ENCODE measurements around the gene ATOX1. TPM values are rescaled to one million over a fixed set of nuclear protein-coding genes. Genes with fewer than 3 reads are reported as not detected.

ATOX1 gene
- total and polyA plus RNA-seq, 2 donors (not counting 1 experiment from before 2014, with no cell fraction given) = 37.3 to 43.6 TPM

DNA sequence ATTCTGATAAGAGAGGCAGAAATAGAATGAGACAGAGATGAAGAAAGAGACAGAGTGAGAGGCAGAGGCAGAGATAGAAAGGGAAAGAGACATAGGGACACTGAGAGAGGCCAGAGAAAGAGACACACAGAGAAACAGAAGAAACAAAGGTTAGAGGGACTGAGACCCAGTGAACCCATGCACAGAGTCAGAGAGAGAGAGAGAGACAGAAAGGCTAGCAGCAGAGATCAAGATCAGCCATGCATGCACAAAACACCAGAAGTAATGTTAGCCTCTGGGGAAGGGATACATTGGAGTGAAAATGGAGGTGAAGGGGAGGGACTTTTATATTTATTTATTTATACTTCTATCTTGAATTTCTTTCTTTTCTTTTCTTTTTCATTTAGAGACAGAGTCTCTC lies 57.6 kb downstream of the ATOX1 start:
- Histone ChIP-seq H3K36me3 (replicated peaks in 1 of 2; ENCODE audit: control extremely low read depth in 1 of 2, control insufficient read depth in 1 of 2, extremely low read depth in 1 of 2, insufficient read depth in 2 of 2, low read length in 1 of 2) (no peaks in the 10 kb centered on the region), H3K4me3 (ENCODE audit: control extremely low read depth in 1 of 5, extremely low read depth in 1 of 5, insufficient read depth in 1 of 5, low read depth in 2 of 5, low read length in 4 of 5) (no peak overlapping the region), H3K27me3 (replicated peaks in 1 of 4; ENCODE audit: control extremely low read depth in 1 of 4, control insufficient read depth in 3 of 4, insufficient read depth in 4 of 4, low read length in 3 of 4) (no peaks in the 10 kb centered on the region), H3K27ac (ENCODE audit: low read length in 2 of 2) (no peak overlapping the region), H3K4me2 (replicated peaks; ENCODE audit: low read depth, low read length, poor library complexity, severe bottlenecking) (no peak overlapping the region), H3K4me1 (ENCODE audit: control insufficient read depth in 2 of 2, insufficient read depth in 2 of 2, low read length in 2 of 2) (peaks cover 0 to 4% of the 10 kb centered on the region in 2 donors), H3K9ac (ENCODE audit: low read length) (no peak overlapping the region), H4K20me1 (ENCODE audit: control insufficient read depth, insufficient read depth, low read length, poor library complexity, severe bottlenecking) (no peaks in the 10 kb centered on the region), H3K9me3 (ENCODE audit: control extremely low read depth in 1 of 3, control insufficient read depth in 2 of 3, insufficient read depth in 1 of 3, low read length in 2 of 3) (no peaks in the 10 kb centered on the region), H2AFZ (ENCODE audit: insufficient read depth, low read depth, low read length, poor library complexity, severe bottlenecking) (no peak overlapping the region), H3K79me2 (ENCODE audit: control insufficient read depth, insufficient read depth, low read length) (no peaks in the 10 kb centered on the region)
- no peak overlapping the region for H3K4me3 Mint-ChIP-seq
- POLR2A ChIA-PET = no interaction called here
- CTCF ChIA-PET = no interaction called here
- H3K27me3 Mint-ChIP-seq = no peaks in the 10 kb centered on the region
- intact Hi-C loops (cut with micrococcal nuclease) = no loop called here
- DNase-seq (no peak), ATAC-seq (ENCODE audit: low read depth) (no peak)
- H3K4me1 Mint-ChIP-seq = peaks cover 13% of the 10 kb centered on the region
- H3K27ac Mint-ChIP-seq = no peak overlapping the region
- TF ChIP-seq, protein P1, sequence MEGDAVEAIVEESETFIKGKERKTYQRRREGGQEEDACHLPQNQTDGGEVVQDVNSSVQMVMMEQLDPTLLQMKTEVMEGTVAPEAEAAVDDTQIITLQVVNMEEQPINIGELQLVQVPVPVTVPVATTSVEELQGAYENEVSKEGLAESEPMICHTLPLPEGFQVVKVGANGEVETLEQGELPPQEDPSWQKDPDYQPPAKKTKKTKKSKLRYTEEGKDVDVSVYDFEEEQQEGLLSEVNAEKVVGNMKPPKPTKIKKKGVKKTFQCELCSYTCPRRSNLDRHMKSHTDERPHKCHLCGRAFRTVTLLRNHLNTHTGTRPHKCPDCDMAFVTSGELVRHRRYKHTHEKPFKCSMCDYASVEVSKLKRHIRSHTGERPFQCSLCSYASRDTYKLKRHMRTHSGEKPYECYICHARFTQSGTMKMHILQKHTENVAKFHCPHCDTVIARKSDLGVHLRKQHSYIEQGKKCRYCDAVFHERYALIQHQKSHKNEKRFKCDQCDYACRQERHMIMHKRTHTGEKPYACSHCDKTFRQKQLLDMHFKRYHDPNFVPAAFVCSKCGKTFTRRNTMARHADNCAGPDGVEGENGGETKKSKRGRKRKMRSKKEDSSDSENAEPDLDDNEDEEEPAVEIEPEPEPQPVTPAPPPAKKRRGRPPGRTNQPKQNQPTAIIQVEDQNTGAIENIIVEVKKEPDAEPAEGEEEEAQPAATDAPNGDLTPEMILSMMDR (IDR thresholded peaks at IDR 0.05) = no peak
- TF ChIP-seq EZH2 (IDR thresholded peaks at IDR 0.05; ENCODE audit: borderline replicate concordance, insufficient read depth, low read depth, low read length, poor library complexity, severe bottlenecking) = no peak
- no peaks in the 10 kb centered on the region for H3K9me3 Mint-ChIP-seq (ENCODE audit: insufficient read depth)

DNA sequence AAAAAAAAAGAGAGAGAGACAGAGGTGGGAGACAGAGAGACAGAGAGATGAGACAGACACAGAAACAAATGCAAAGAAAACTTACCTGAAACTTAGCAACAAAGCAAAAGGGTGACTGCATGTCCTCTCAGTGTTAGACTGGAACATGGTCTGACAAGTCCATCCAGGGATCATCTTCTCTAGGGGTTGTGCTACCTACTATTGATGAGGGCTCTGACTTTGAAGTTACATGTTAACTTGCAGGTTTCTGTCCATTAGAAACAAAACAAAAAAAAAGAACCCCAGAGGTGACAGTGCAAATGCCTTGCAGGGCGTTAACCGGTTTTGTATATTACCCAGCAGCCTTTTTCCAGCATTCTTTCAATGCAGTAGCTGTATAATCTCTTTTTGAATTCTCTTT lies 58.1 kb downstream of the ATOX1 start:
- intact Hi-C loops (cut with micrococcal nuclease) = no loop called here

More for the DNA sequence above, 58.1 kb downstream of the ATOX1 start:
- no peaks in the 10 kb centered on the region for H3K79me2 ChIP-seq (ENCODE audit: control insufficient read depth, insufficient read depth, low read length)
- no peak for ATAC-seq (ENCODE audit: low read depth)
- POLR2A ChIA-PET = no interaction called here
- no peak overlapping the region for H3K4me2 ChIP-seq (replicated peaks; ENCODE audit: low read depth, low read length, poor library complexity, severe bottlenecking)
- no peak overlapping the region for H2AFZ ChIP-seq (ENCODE audit: insufficient read depth, low read depth, low read length, poor library complexity, severe bottlenecking)
- no peaks in the 10 kb centered on the region for H3K27me3 ChIP-seq (replicated peaks in 1 of 4; ENCODE audit: control extremely low read depth in 1 of 4, control insufficient read depth in 3 of 4, insufficient read depth in 4 of 4, low read length in 3 of 4)
- no peaks in the 10 kb centered on the region for H3K9me3 ChIP-seq (ENCODE audit: control extremely low read depth in 1 of 3, control insufficient read depth in 2 of 3, insufficient read depth in 1 of 3, low read length in 2 of 3)
- Mint-ChIP-seq H3K9me3 (ENCODE audit: insufficient read depth) (no peaks in the 10 kb centered on the region), H3K27ac (no peak overlapping the region), H3K27me3 (no peaks in the 10 kb centered on the region), H3K4me1 (peaks cover 13% of the 10 kb centered on the region), H3K4me3 (no peak overlapping the region)
- no peak overlapping the region for H3K27ac ChIP-seq (ENCODE audit: low read length in 2 of 2)
- no peak overlapping the region for H3K4me3 ChIP-seq (ENCODE audit: control extremely low read depth in 1 of 5, extremely low read depth in 1 of 5, insufficient read depth in 1 of 5, low read depth in 2 of 5, low read length in 4 of 5)
- no peaks in the 10 kb centered on the region for H4K20me1 ChIP-seq (ENCODE audit: control insufficient read depth, insufficient read depth, low read length, poor library complexity, severe bottlenecking)
- H3K4me1 ChIP-seq (ENCODE audit: control insufficient read depth in 2 of 2, insufficient read depth in 2 of 2, low read length in 2 of 2) = peaks cover 0 to 4% of the 10 kb centered on the region in 2 donors
- no peak overlapping the region for H3K9ac ChIP-seq (ENCODE audit: low read length)
- DNase-seq = no peak
- TF ChIP-seq EZH2 (IDR thresholded peaks at IDR 0.05; ENCODE audit: borderline replicate concordance, insufficient read depth, low read depth, low read length, poor library complexity, severe bottlenecking) = no peak
- TF ChIP-seq, protein P1 (IDR thresholded peaks at IDR 0.05) = no peak
- H3K36me3 ChIP-seq (replicated peaks in 1 of 2; ENCODE audit: control extremely low read depth in 1 of 2, control insufficient read depth in 1 of 2, extremely low read depth in 1 of 2, insufficient read depth in 2 of 2, low read length in 1 of 2) = no peaks in the 10 kb centered on the region
- 83% methylated on average over 2 of the region's 2 CpGs for whole genome bisulfite sequencing (ENCODE audit: insufficient coverage)
- CTCF ChIA-PET = no interaction called here

Data from B cell (primary cell).